ENCODE data around the gene TDRD7.
A peak's percentile ranks its signal among the peaks of the same experiment; 100 is the strongest.

The TDRD7 gene

GRCh38 chr9:97387936-97388684 is 23.8 kb upstream of the TDRD7 start:
- no peak for DNase-seq (ENCODE audit: low spot score)

- no peak for DNase-seq (ENCODE audit: low spot score)
Observed at GRCh38 chr9:97388721-97389238, 23.1 kb upstream of the TDRD7 start.

- no peak for DNase-seq (ENCODE audit: low spot score)
Observed at GRCh38 chr9:97389249-97389648, 22.6 kb upstream of the TDRD7 start.

GRCh38 chr9:97390791-97391406 is 21.0 kb upstream of the TDRD7 start:
- no peak for DNase-seq (ENCODE audit: low spot score)

GRCh38 chr9:97394881-97395280 is 17.0 kb upstream of the TDRD7 start:
- no peak for DNase-seq (ENCODE audit: low spot score)

GRCh38 chr9:97395745-97396144 is 16.2 kb upstream of the TDRD7 start:
- no peak for DNase-seq (ENCODE audit: low spot score)

GRCh38 chr9:97396256-97396655 is 15.6 kb upstream of the TDRD7 start:
- no peak for DNase-seq (ENCODE audit: low spot score)

- DNase-seq (ENCODE audit: low spot score) = no peak
Observed at GRCh38 chr9:97397220-97397619, 14.7 kb upstream of the TDRD7 start.

GRCh38 chr9:97398999-97399758 is 12.7 kb upstream of the TDRD7 start:
- peak; percentile 91 for DNase-seq (ENCODE audit: low spot score)

- no peak for DNase-seq (ENCODE audit: low spot score)
Observed at GRCh38 chr9:97403746-97404316, 8.1 kb upstream of the TDRD7 start.

GRCh38 chr9:97405551-97405950 is 6.3 kb upstream of the TDRD7 start:
- no peak for DNase-seq (ENCODE audit: low spot score)

- no peak for DNase-seq (ENCODE audit: low spot score)
Observed at GRCh38 chr9:97406620-97407177, 5.2 kb upstream of the TDRD7 start.

- DNase-seq (ENCODE audit: low spot score) = no peak
Observed at GRCh38 chr9:97408562-97408961, 3.3 kb upstream of the TDRD7 start.

- no peak for DNase-seq (ENCODE audit: low spot score)
Observed at GRCh38 chr9:97411440-97411788, 482 bp upstream of the TDRD7 start.

- DNase-seq (ENCODE audit: low spot score) = no peak
Observed at GRCh38 chr9:97412626-97413385, 910 bp downstream of the TDRD7 start.

- DNase-seq (ENCODE audit: low spot score) = peak; percentile 62
Observed at GRCh38 chr9:97413462-97413861, 1.6 kb downstream of the TDRD7 start.

- no peak for DNase-seq (ENCODE audit: low spot score)
Observed at GRCh38 chr9:97415146-97415545, 3.2 kb downstream of the TDRD7 start.

GRCh38 chr9:97418880-97419279 is 7.0 kb downstream of the TDRD7 start:
- DNase-seq (ENCODE audit: low spot score) = no peak

GRCh38 chr9:97419309-97419867 is 7.5 kb downstream of the TDRD7 start:
- no peak for DNase-seq (ENCODE audit: low spot score)

GRCh38 chr9:97425336-97425972 is 13.6 kb downstream of the TDRD7 start:
- DNase-seq (ENCODE audit: low spot score) = no peak

GRCh38 chr9:97425973-97426336 is 14.1 kb downstream of the TDRD7 start:
- no peak for DNase-seq (ENCODE audit: low spot score)
